GM19467 (cell line): ENCODE results near the gene DNAJC17.

Source experiments
- ATAC-seq: cut with Tn5 transposase; IDR thresholded peaks from one replicate; pipeline ENCODE4 v1.9.1; 2021; ENCODE audit warnings: mild to moderate bottlenecking, moderate library complexity; ENCODE audit not compliant: unreplicated experiment

Gene DNAJC17

GRCh38 chr15:40807028-40807887, at the start of gene DNAJC17, which contains the start of gene ZFYVE19:
DNAJC17 (minus strand) TSS chr15:40807473; CDS start chr15:40807446, 27 bp downstream.
ZFYVE19 (plus strand) TSS chr15:40807089; CDS start chr15:40807590, 501 bp downstream.
- ATAC-seq: peak; percentile 82

GRCh38 chr15:40856746-40857145, 49.5 kb upstream of the DNAJC17 start:
- ATAC-seq: no peak

GRCh38 chr15:40855706-40856234, 48.5 kb upstream of the DNAJC17 start:
- no peak for ATAC-seq

- ATAC-seq: no peak
Observed at GRCh38 chr15:40854161-40854560, 46.9 kb upstream of the DNAJC17 start.

- no peak for ATAC-seq
Observed at GRCh38 chr15:40853241-40853890, 46.1 kb upstream of the DNAJC17 start.

- no peak for ATAC-seq
Observed at GRCh38 chr15:40852529-40852928, 45.3 kb upstream of the DNAJC17 start.

GRCh38 chr15:40850576-40851112, 43.4 kb upstream of the DNAJC17 start:
- ATAC-seq: no peak

- ATAC-seq: no peak
Observed at GRCh38 chr15:40847223-40847961, 40.1 kb upstream of the DNAJC17 start.

- no peak for ATAC-seq
Observed at GRCh38 chr15:40846841-40847222, 39.6 kb upstream of the DNAJC17 start.

GRCh38 chr15:40845511-40846284, 38.4 kb upstream of the DNAJC17 start:
- ATAC-seq: no peak

- ATAC-seq: no peak
Observed at GRCh38 chr15:40845036-40845435, 37.8 kb upstream of the DNAJC17 start.

GRCh38 chr15:40844696-40845030, 37.4 kb upstream of the DNAJC17 start:
- ATAC-seq: no peak

- no peak for ATAC-seq
Observed at GRCh38 chr15:40843885-40844695, 36.8 kb upstream of the DNAJC17 start, which contains the start of gene SPINT1. SPINT1 (plus strand) TSS chr15:40844048; CDS start chr15:40844555, 507 bp downstream.

- no peak for ATAC-seq
Observed at GRCh38 chr15:40843261-40843884, 36.1 kb upstream of the DNAJC17 start.

- no peak for ATAC-seq
Observed at GRCh38 chr15:40841741-40842140, 34.5 kb upstream of the DNAJC17 start.

GRCh38 chr15:40838756-40839155, 31.5 kb upstream of the DNAJC17 start:
- no peak for ATAC-seq

GRCh38 chr15:40836020-40836419, 28.7 kb upstream of the DNAJC17 start:
- no peak for ATAC-seq

GRCh38 chr15:40832903-40833302, 25.6 kb upstream of the DNAJC17 start:
- ATAC-seq: no peak

- no peak for ATAC-seq
Observed at GRCh38 chr15:40831861-40832260, 24.6 kb upstream of the DNAJC17 start.
